GM12878 (cell line): ENCODE results near the gene EIF3B. TPM values are rescaled to one million over a fixed set of nuclear protein-coding genes. Genes with fewer than 3 reads are reported as not detected.
"Not testable (repeated sequence)": the region's sequence is repeated elsewhere in the genome, so short reads cannot be mapped to it uniquely, and the experiment has no call there.

ENCODE experiments used
- ATAC-seq: fragments of 200-7000 bp; cut with Tn5 transposase; 3 replicates; pipeline ENCODE4 v1.9.1; 2020; ENCODE audit warnings: mild to moderate bottlenecking, moderate library complexity
- BruUV-seq: library from RNA; stranded (reverse); fragments of 400-500 nt; replicated peaks from 2 replicates; lab custom pipeline; 2021; lab: Mats Ljungman, UMichigan
- CTCF ChIA-PET: fragments of 300-600 bp; sonication (Branson Sonifier 250); formaldehyde crosslinking; extraction: SDS; loops from one replicate; lab custom pipeline; 2021; ENCODE audit warnings: inconsistent platforms; lab: Yijun Ruan, JAX
- POLR2A ChIA-PET: fragments of 350-600 bp; formaldehyde crosslinking; extraction: SDS; loops from one replicate; lab custom pipeline; 2021; ENCODE audit warnings: inconsistent platforms; lab: Charles Lee
- RAD21 ChIA-PET: fragments of 300-600 bp; sonication (Branson Sonifier 250); formaldehyde crosslinking; loops from one replicate; lab custom pipeline; 2023; ENCODE audit warnings: antibody characterized with exemption; ENCODE audit not compliant: unreplicated experiment; lab: Charles Lee
- SMC1A ChIA-PET: fragments of 300-600 bp; sonication (Branson Sonifier 250); formaldehyde crosslinking; loops from one replicate; lab custom pipeline; 2023; ENCODE audit not compliant: unreplicated experiment, uncharacterized antibody; lab: Charles Lee
- DNase-seq: peaks from one replicate; pipeline ENCODE4 v3.0.0-alpha.2; 2011; ENCODE audit warnings: low read depth, low spot score
- FAIRE-seq: peaks from 3 replicates; lab custom pipeline; 2011; peaks lifted over from hg19 to GRCh38; lab: Jason Lieb, UNC
- H2AFZ ChIP-seq: 2 replicates; pipeline ENCODE4 v1.6.0; 2011; ENCODE audit warnings: low read depth, low read length, control low read depth; ENCODE audit not compliant: control insufficient read depth
- H3K27ac ChIP-seq: 2 replicates; pipeline ENCODE4 v1.5.1; 2011; ENCODE audit warnings: control low read depth; ENCODE audit not compliant: control insufficient read depth, insufficient read depth
- H3K27me3 ChIP-seq, 2 experiments: replicated peaks in 1 of 2; 2 replicates each; pipeline versions ENCODE4 v1.6.0 to v1.6.1; 2011; ENCODE audit warnings: low read length in 1 of 2; ENCODE audit not compliant: control insufficient read depth in 2 of 2, insufficient read depth in 2 of 2
- H3K36me3 ChIP-seq, 2 experiments: 2 replicates each; pipeline ENCODE4 v1.5.1; 2011; ENCODE audit warnings: low read length in 1 of 2; ENCODE audit not compliant: control insufficient read depth in 2 of 2, insufficient read depth in 2 of 2
- H3K4me1 ChIP-seq: 2 replicates; pipeline ENCODE4 v1.6.1; 2011; ENCODE audit warnings: mild to moderate bottlenecking, low read length, moderate library complexity, mixed read lengths; ENCODE audit not compliant: control insufficient read depth, insufficient read depth
- H3K4me2 ChIP-seq: 2 replicates; pipeline ENCODE4 v1.6.0; 2011; ENCODE audit warnings: control low read depth; ENCODE audit not compliant: control insufficient read depth, insufficient read depth
- H3K4me3 ChIP-seq: fragments of 200-600 bp; sonication (generic); 2 replicates; pipeline ENCODE4 v1.5.1; 2016
- H3K79me2 ChIP-seq: 2 replicates; pipeline ENCODE4 v1.6.0; 2011; ENCODE audit warnings: low read length; ENCODE audit not compliant: control insufficient read depth, insufficient read depth
- H3K9ac ChIP-seq: 2 replicates; pipeline ENCODE4 v1.8.0; 2011; ENCODE audit warnings: low read length, control low read depth, mixed read lengths; ENCODE audit not compliant: control insufficient read depth, insufficient read depth
- H3K9me3 ChIP-seq: replicated peaks from 3 replicates; pipeline ENCODE4 v1.5.1; 2011; ENCODE audit warnings: mild to moderate bottlenecking, low read length; ENCODE audit not compliant: control insufficient read depth, insufficient read depth
- H4K20me1 ChIP-seq: 2 replicates; pipeline ENCODE4 v1.6.0; 2011; ENCODE audit not compliant: control insufficient read depth, insufficient read depth
- BHLHE40 ChIP-seq, 2 experiments: fragments of 450-650 bp in 1 of 2; IDR thresholded peaks; 2 replicates each; pipeline ENCODE4 v1.6.1; 2011 to 2017; ENCODE audit warnings: low read depth in 2 of 2, borderline replicate concordance in 1 of 2, improper control_type of control experiment in 1 of 2, low read length in 1 of 2, mild to moderate bottlenecking in 1 of 2
- CBFB ChIP-seq: IDR thresholded peaks from 2 replicates; pipeline ENCODE4 v1.6.1; 2016; ENCODE audit warnings: antibody characterized with exemption, low read depth
- CEBPB ChIP-seq, 2 experiments: fragments of 150-350 bp in 1 of 2; IDR thresholded peaks; 2 replicates each; pipeline ENCODE4 v1.6.1; 2012 to 2014; ENCODE audit warnings: low read depth in 2 of 2, low read length in 2 of 2, borderline replicate concordance in 1 of 2, inconsistent platforms in 1 of 2
- EED ChIP-seq: sonication (generic); IDR thresholded peaks from 2 replicates; pipeline ENCODE4 v1.6.1; 2016; ENCODE audit warnings: antibody characterized with exemption, low read depth
- ETV6 ChIP-seq, 2 experiments: fragments of 450-650 bp in 1 of 2; IDR thresholded peaks in 1 of 2; conservative IDR thresholded peaks in 1 of 2; 2 replicates each; pipeline ENCODE4 v1.6.1; 2014; ENCODE audit warnings: antibody characterized with exemption in 1 of 2, borderline replicate concordance in 1 of 2, low read depth in 1 of 2, mild to moderate bottlenecking in 1 of 2, moderate library complexity in 1 of 2
- HSF1 ChIP-seq: fragments of 150-350 bp; IDR thresholded peaks from 2 replicates; pipeline ENCODE4 v1.6.1; 2014; ENCODE audit warnings: mild to moderate bottlenecking, low read depth, low read length
- WGBS: methylation state at CpG from one replicate; pipeline ENCODE4 v1.1.6; 2016; ENCODE audit warnings: low lambda C conversion rate; ENCODE audit not compliant: insufficient replicate concordance, insufficient coverage; ENCODE audit errors: missing lambda C conversion rate; 5-methylcytosine and 5-hydroxymethylcytosine counted together
- in situ Hi-C: fragments of 300-500 bp; cut with MboI; formaldehyde crosslinking; loops from 9 replicates; pipeline ENCODE4 v1.14.3; 2018; ENCODE audit warnings: mixed read lengths
- intact Hi-C: fragments of 100-400 bp; cut with micrococcal nuclease; formaldehyde crosslinking; loops from one replicate; pipeline ENCODE4 v1.14.2; 2022; ENCODE audit not compliant: unreplicated experiment
- polyA plus RNA-seq, 11 experiments: library from polyadenylated mRNA; depleted of rRNA in 4 of 11; unstranded in 6 of 11; stranded (reverse) in 5 of 11; fragments of >200 nt; fragmentation: Nextera tagmentation in 4 of 11; fragmentation: Illumina TruSeq in 1 of 11; extraction: Ambion mirVana in 4 of 11; extraction: Trizol in 1 of 11; gene quantifications; 1 replicate in 1 of 11; 2 replicates in 10 of 11; pipeline versions ENCODE4 v1.2.1 to v1.2.3, GENCODE V29; 2011 to 2016; ENCODE audit warnings: inconsistent platforms in 2 of 11, missing spikeins in 2 of 11, low read depth in 1 of 11
- total RNA-seq, 4 experiments: library from RNA; depleted of rRNA in 3 of 4; stranded (reverse); fragments of >200 nt in 3 of 4; fragmentation: Illumina TruSeq in 1 of 4; extraction: Trizol in 1 of 4; gene quantifications; 2 replicates each; pipeline versions ENCODE4 v1.2.1 to v1.2.3, GENCODE V29; 2013 to 2021

Gene EIF3B
- total and polyA plus RNA-seq, 10 of the 15 experiments (the other 5 are each of a cell fraction or from before 2014, with no cell fraction given): 17.6 to 275 (median 153) TPM

GRCh38 chr7:2331707-2332106 is 22.9 kb upstream of the EIF3B start (continued):
- TF ChIP-seq BHLHE40 (IDR thresholded peaks at IDR 0.05; ENCODE audit: borderline replicate concordance in 1 of 2, low read depth in 2 of 2, low read length in 1 of 2) (no peak), EED (no peak), CBFB (no peak), HSF1 (no peak), CEBPB (IDR thresholded peaks at IDR 0.05; ENCODE audit: borderline replicate concordance in 1 of 2, low read depth in 2 of 2, low read length in 2 of 2) (no peak), ETV6 (conservative IDR thresholded peaks at IDR 0.05 in 1 of 2, IDR thresholded peaks at IDR 0.05 in 1 of 2; ENCODE audit: borderline replicate concordance in 1 of 2, low read depth in 1 of 2) (no peak)

GRCh38 chr7:2332606-2333231 is 21.9 kb upstream of the EIF3B start:
- CTCF ChIA-PET: interaction anchor here (0.6 to 1.3 kb wide), 5 partner anchors 8 to 1012 kb away, joined by 3 to 4 read pairs (median 3); no protein-coding TSS in a partner anchor
- H3K9me3 ChIP-seq, SMC1A ChIA-PET, POLR2A ChIA-PET, FAIRE-seq, H4K20me1 ChIP-seq, H3K27me3 ChIP-seq, H3K9ac ChIP-seq, H3K36me3 ChIP-seq, H3K4me3 ChIP-seq, H3K4me2 ChIP-seq, BruUV-seq, H3K4me1 ChIP-seq, H2AFZ ChIP-seq, DNase-seq, H3K79me2 ChIP-seq, in situ Hi-C loops, ATAC-seq, intact Hi-C loops, H3K27ac ChIP-seq: not testable (repeated sequence)
- RAD21 ChIA-PET: interaction anchor here (0.7 to 1.2 kb wide), 2 partner anchors 15 to 762 kb away, joined by 5 to 7 read pairs; no protein-coding TSS in a partner anchor
- 59% methylated on average over 4 of the region's 4 CpGs for WGBS
